OCI-LY1 (cell line): ENCODE data around the gene PSORS1C1.

ENCODE experiments used
- H2AFZ ChIP-seq: fragments of 200-600 bp; sonication (generic), shearing (Covaris generic); 2 replicates; pipeline ENCODE4 v1.6.0; 2014; ENCODE audit warnings: antibody characterized with exemption, mild to moderate bottlenecking, low read length
- H3F3A ChIP-seq: fragments of 200-600 bp; sonication (generic), shearing (Covaris generic); 2 replicates; pipeline ENCODE4 v1.6.0; 2014; ENCODE audit warnings: mild to moderate bottlenecking, antibody characterized with exemption, low read length, moderate library complexity; ENCODE audit not compliant: insufficient read depth
- H3K27ac ChIP-seq: fragments of 200-600 bp; sonication (generic); 2 replicates; pipeline ENCODE4 v1.5.1; 2014; ENCODE audit warnings: low read length, mixed run types, mild to moderate bottlenecking, low read depth; ENCODE audit not compliant: poor library complexity, severe bottlenecking
- H3K27me3 ChIP-seq: fragments of 200-600 bp; sonication (generic); 2 replicates; pipeline ENCODE4 v1.6.0; 2014; ENCODE audit warnings: antibody characterized with exemption, mild to moderate bottlenecking, low read length, moderate library complexity; ENCODE audit not compliant: insufficient read depth
- H3K36me3 ChIP-seq: fragments of 200-600 bp; sonication (generic); 2 replicates; pipeline ENCODE4 v1.6.1; 2014; ENCODE audit warnings: mild to moderate bottlenecking, antibody characterized with exemption, low read length, moderate library complexity, mixed read lengths; ENCODE audit not compliant: insufficient read depth
- H3K4me1 ChIP-seq: fragments of 200-600 bp; sonication (generic); 2 replicates; pipeline ENCODE4 v1.5.1; 2014; ENCODE audit warnings: mild to moderate bottlenecking, low read length, moderate library complexity; ENCODE audit not compliant: insufficient read depth, severe bottlenecking
- H3K4me2 ChIP-seq: fragments of 200-600 bp; sonication (generic), shearing (Covaris generic); 2 replicates; pipeline ENCODE4 v1.6.1; 2014; ENCODE audit warnings: low read length
- H3K4me3 ChIP-seq: fragments of 200-600 bp; sonication (generic); 2 replicates; pipeline ENCODE4 v1.5.1; 2014; ENCODE audit warnings: low read length, low read depth, mild to moderate bottlenecking, mixed read lengths; ENCODE audit not compliant: poor library complexity, severe bottlenecking
- H3K79me2 ChIP-seq: fragments of 200-600 bp; shearing (Covaris generic); 2 replicates; pipeline ENCODE4 v1.6.1; 2016; ENCODE audit warnings: mixed run types, low read length, mixed read lengths; ENCODE audit not compliant: insufficient read depth
- H3K9ac ChIP-seq: fragments of 200-600 bp; sonication (generic), shearing (Covaris generic); 2 replicates; pipeline ENCODE4 v1.6.1; 2014; ENCODE audit warnings: mild to moderate bottlenecking, low read length, mixed read lengths
- H3K9me2 ChIP-seq: fragments of 200-600 bp; sonication (generic), shearing (Covaris generic); 2 replicates; pipeline ENCODE4 v1.6.1; 2014; ENCODE audit warnings: low read depth, mild to moderate bottlenecking, low read length, mixed read lengths
- H3K9me3 ChIP-seq: fragments of 200-600 bp; shearing (Covaris generic); 2 replicates; pipeline ENCODE4 v1.6.1; 2014; ENCODE audit warnings: low read length, mixed read lengths
- H4K20me1 ChIP-seq: fragments of 200-600 bp; sonication (generic), shearing (Covaris generic); 2 replicates; pipeline ENCODE4 v1.6.0; 2016; ENCODE audit warnings: mild to moderate bottlenecking, low read length; ENCODE audit not compliant: insufficient read depth
- CTCF ChIP-seq: fragments of 200-600 bp; sonication (generic), shearing (Covaris generic); IDR thresholded peaks from 2 replicates; pipeline ENCODE4 v1.5.1; 2017; ENCODE audit warnings: mild to moderate bottlenecking, antibody characterized with exemption, low read length, moderate library complexity, mixed read lengths
- EZH2 ChIP-seq: fragments of 200-600 bp; sonication (generic), shearing (Covaris generic); IDR thresholded peaks from 2 replicates; pipeline ENCODE4 v1.8.0; 2017; ENCODE audit warnings: borderline replicate concordance, mixed run types, mild to moderate bottlenecking, antibody characterized with exemption, low read length, moderate library complexity, mixed read lengths

Gene PSORS1C1

GRCh38 chr6:31156641-31157040 is 42.0 kb downstream of the PSORS1C1 start:
- Histone ChIP-seq H3K27ac (no peak overlapping the region), H3K36me3 (peaks cover 34% of the 10 kb centered on the region), H3F3A (no peaks in the 10 kb centered on the region), H2AFZ (no peak overlapping the region), H3K9ac (peak overlapping the region; percentile 84; the same call in 1 of the 2 replicates), H3K27me3 (no peaks in the 10 kb centered on the region), H4K20me1 (no peaks in the 10 kb centered on the region), H3K79me2 (peaks cover 6% of the 10 kb centered on the region; the same call in 1 of the 2 replicates), H3K4me1 (peaks cover 49% of the 10 kb centered on the region), H3K4me2 (peak overlapping the region; percentile 94), H3K4me3 (no peak overlapping the region), H3K9me3 (no peaks in the 10 kb centered on the region), H3K9me2 (no peaks in the 10 kb centered on the region)
- TF ChIP-seq EZH2 (no peak), CTCF (no peak)

GRCh38 chr6:31157513-31158139 is 43.0 kb downstream of the PSORS1C1 start, which contains the start of gene CCHCR1:
CCHCR1 (minus strand) TSS chr6:31157802; CDS start chr6:31157600, 202 bp downstream.
- H3K4me2 ChIP-seq = peak within 1 kb of the TSS; percentile 94
- TF ChIP-seq CTCF (no peak), EZH2 (no peak)
- H3K79me2 ChIP-seq = peaks cover 6% of the 10 kb centered on the region; the same call in 1 of the 2 replicates
- no peaks in the 10 kb centered on the region for H3K9me3 ChIP-seq
- peak within 1 kb of the TSS; percentile 70 for H3K27ac ChIP-seq
- peak within 1 kb of the TSS; percentile 89 for H3K9ac ChIP-seq
- no peaks in the 10 kb centered on the region for H4K20me1 ChIP-seq
- peaks cover 49% of the 10 kb centered on the region for H3K4me1 ChIP-seq
- H3K9me2 ChIP-seq = no peaks in the 10 kb centered on the region
- H3K4me3 ChIP-seq = peak within 1 kb of the TSS; percentile 82
- peaks cover 44% of the 10 kb centered on the region for H3K36me3 ChIP-seq
- no peak within 1 kb of the TSS for H2AFZ ChIP-seq
- no peaks in the 10 kb centered on the region for H3F3A ChIP-seq
- H3K27me3 ChIP-seq = no peaks in the 10 kb centered on the region

- Histone ChIP-seq H3K9ac (peak within 1 kb of the TSS; percentile 89), H3K4me2 (peak within 1 kb of the TSS; percentile 94), H3K27me3 (no peaks in the 10 kb centered on the region), H3K36me3 (peaks cover 51% of the 10 kb centered on the region), H3K4me3 (peak within 1 kb of the TSS; percentile 82), H3K9me2 (no peaks in the 10 kb centered on the region), H3K9me3 (no peaks in the 10 kb centered on the region), H2AFZ (no peak within 1 kb of the TSS), H3K27ac (peak within 1 kb of the TSS; percentile 70), H3F3A (no peaks in the 10 kb centered on the region), H3K4me1 (peaks cover 50% of the 10 kb centered on the region), H3K79me2 (peaks cover 6% of the 10 kb centered on the region; the same call in 1 of the 2 replicates), H4K20me1 (no peaks in the 10 kb centered on the region)
- TF ChIP-seq CTCF (no peak), EZH2 (no peak)
Measured at GRCh38 chr6:31158140-31158862, 43.7 kb downstream of the PSORS1C1 start, which contains the start of gene TCF19. TCF19 (plus strand) TSS chr6:31158589; CDS start chr6:31159470, 881 bp downstream.
